Kasumi-1 (cell line): ENCODE data around the gene HPSE2.

Experiments used
- DNase-seq, 2 experiments: peaks; one replicate each; lab custom pipeline; 2025; lab: John Stamatoyannopoulos, UW

The HPSE2 gene

GRCh38 chr10:98410135-98410743 is 825.4 kb downstream of the HPSE2 start:
- DNase-seq: no peak

GRCh38 chr10:98408799-98409198 is 826.9 kb downstream of the HPSE2 start:
- DNase-seq: no peak

GRCh38 chr10:98407744-98408241 is 827.9 kb downstream of the HPSE2 start:
- no peak for DNase-seq
